K562 (cell line): Measurements from ENCODE around the gene PHYHIPL. TPM values are rescaled to one million over a fixed set of nuclear protein-coding genes. Genes with fewer than 3 reads are reported as not detected.
A peak's percentile ranks its signal among the peaks of the same experiment; 100 is the strongest.

Experiments used
- ATAC-seq: fragments of 200-7000 bp; cut with Tn5 transposase; 3 replicates; pipeline ENCODE4 v1.9.1; 2020; ENCODE audit warnings: moderate library complexity
- BruUV-seq: library from RNA; stranded (reverse); fragments of 400-500 nt; replicated peaks from 2 replicates; lab custom pipeline; 2021; lab: Mats Ljungman, UMichigan
- CTCF ChIA-PET: fragments of 300-600 bp; formaldehyde crosslinking; extraction: SDS; loops from one replicate; lab custom pipeline; 2021; ENCODE audit warnings: low intra/inter-chr PET ratio; lab: Yijun Ruan, JAX
- POLR2A ChIA-PET: fragments of 300-600, 350-650 bp; sonication (Branson Sonifier 250); formaldehyde crosslinking; extraction: SDS; loops from one replicate; lab custom pipeline; 2021; ENCODE audit warnings: antibody characterized with exemption, inconsistent platforms; lab: Yijun Ruan, JAX
- DNase-seq, 4 experiments: peaks; one replicate each; pipeline versions ENCODE4 v3.0.0 to v3.0.0-alpha.2; 2011 to 2018; ENCODE audit warnings: low spot score in 3 of 4, mixed read lengths in 3 of 4; ENCODE audit errors: extremely low read depth in 1 of 4
- FAIRE-seq: peaks from 2 replicates; lab custom pipeline; 2011; peaks lifted over from hg19 to GRCh38; lab: Jason Lieb, UNC
- H2AFZ ChIP-seq: 2 replicates; pipeline ENCODE4 v1.6.0; 2011; ENCODE audit warnings: low read depth, low read length, control low read depth, inconsistent platforms
- H3K27ac ChIP-seq: fragments of 200-600 bp; 3 replicates; pipeline ENCODE4 v1.8.0; 2011; ENCODE audit warnings: low read depth, mild to moderate bottlenecking, control low read depth, inconsistent platforms, low read length, moderate library complexity, mixed read lengths; ENCODE audit errors: extremely low read depth
- H3K27me3 ChIP-seq, 2 experiments: fragments of 300-600 bp in 1 of 2; 2 replicates in 1 of 2; 3 replicates in 1 of 2; pipeline versions ENCODE4 v1.6.0 to v1.8.0; 2011; ENCODE audit warnings: inconsistent platforms in 2 of 2, low read length in 2 of 2, mild to moderate bottlenecking in 1 of 2, mixed read lengths in 1 of 2, moderate library complexity in 1 of 2; ENCODE audit not compliant: control insufficient read depth in 2 of 2, insufficient read depth in 2 of 2
- H3K36me3 ChIP-seq: fragments of 300-600 bp; 3 replicates; pipeline ENCODE4 v1.8.0; 2011; ENCODE audit warnings: mild to moderate bottlenecking, low read length, inconsistent platforms; ENCODE audit not compliant: control insufficient read depth, insufficient read depth
- H3K4me1 ChIP-seq, 2 experiments: fragments of 200-600 bp in 1 of 2; replicated peaks in 1 of 2; 2 replicates in 1 of 2; 3 replicates in 1 of 2; pipeline versions ENCODE4 v1.5.1 to v1.8.0; 2011; ENCODE audit warnings: inconsistent platforms in 2 of 2, low read length in 2 of 2, mild to moderate bottlenecking in 1 of 2, mixed read lengths in 1 of 2, moderate library complexity in 1 of 2; ENCODE audit not compliant: control insufficient read depth in 2 of 2, insufficient read depth in 2 of 2
- H3K4me2 ChIP-seq: 2 replicates; pipeline ENCODE4 v1.6.1; 2011; ENCODE audit warnings: low read length, control low read depth, inconsistent platforms, mixed read lengths; ENCODE audit not compliant: insufficient read depth
- H3K4me3 ChIP-seq: fragments of 200-600 bp; sonication (generic), shearing (Covaris generic); 2 replicates; pipeline ENCODE4 v1.5.1; 2016; ENCODE audit warnings: control low read depth, inconsistent platforms
- H3K79me2 ChIP-seq: fragments of 200-600 bp; 3 replicates; pipeline ENCODE4 v1.8.0; 2011; ENCODE audit warnings: low read length, inconsistent platforms; ENCODE audit not compliant: control insufficient read depth, insufficient read depth
- H3K9ac ChIP-seq, 2 experiments: 2 replicates each; pipeline versions ENCODE4 v1.6.0 to v1.6.1; 2011; ENCODE audit warnings: low read depth in 2 of 2, low read length in 2 of 2, control low read depth in 1 of 2, inconsistent platforms in 1 of 2, mild to moderate bottlenecking in 1 of 2, mixed read lengths in 1 of 2; ENCODE audit not compliant: insufficient read depth in 1 of 2
- H3K9me1 ChIP-seq: one replicate; pipeline ENCODE4 v1.6.0; 2011; ENCODE audit warnings: inconsistent platforms, mild to moderate bottlenecking, low read length, moderate library complexity; ENCODE audit not compliant: control insufficient read depth, insufficient read depth
- H3K9me3 ChIP-seq: replicated peaks from 2 replicates; pipeline ENCODE4 v1.5.1; 2011; ENCODE audit warnings: low read depth, low read length, inconsistent platforms; ENCODE audit not compliant: control insufficient read depth, insufficient read depth
- H4K20me1 ChIP-seq: replicated peaks from 2 replicates; pipeline ENCODE4 v1.6.1; 2011; ENCODE audit warnings: low read length, inconsistent platforms, mixed read lengths; ENCODE audit not compliant: control insufficient read depth, insufficient read depth
- CHD2 ChIP-seq: IDR thresholded peaks from 2 replicates; pipeline ENCODE4 v1.6.1; 2011; ENCODE audit warnings: low read depth, low read length
- CTCF ChIP-seq, 3 experiments: IDR thresholded peaks in 2 of 3; conservative IDR thresholded peaks in 1 of 3; 2 replicates each; pipeline ENCODE4 v1.5.1; 2011 to 2012; ENCODE audit warnings: low read length in 3 of 3, mild to moderate bottlenecking in 3 of 3, control low read depth in 2 of 3, improper control_type of control experiment in 1 of 3, inconsistent platforms in 1 of 3, low read depth in 1 of 3, mixed read lengths in 1 of 3, moderate library complexity in 1 of 3; ENCODE audit not compliant: insufficient read depth in 2 of 3
- E2F4 ChIP-seq: sonication (generic); formaldehyde crosslinking; IDR thresholded peaks from 2 replicates; pipeline ENCODE4 v1.8.0; 2022; ENCODE audit warnings: mild to moderate bottlenecking, low read depth, missing genetic modification reagents
- ESRRA ChIP-seq: fragments of 450-650 bp; IDR thresholded peaks from 2 replicates; pipeline ENCODE4 v1.6.1; 2014; ENCODE audit warnings: low read depth, mild to moderate bottlenecking, moderate library complexity, borderline replicate concordance
- ETV5 ChIP-seq: sonication (generic); formaldehyde crosslinking; IDR thresholded peaks from 2 replicates; pipeline ENCODE4 v1.4.0; 2020; ENCODE audit warnings: low read depth, mild to moderate bottlenecking, missing genetic modification reagents
- FOXJ3 ChIP-seq: sonication (generic); formaldehyde crosslinking; IDR thresholded peaks from 2 replicates; pipeline ENCODE4 v1.4.0; 2020; ENCODE audit warnings: mild to moderate bottlenecking, missing genetic modification reagents
- HDGF ChIP-seq: fragments of 450-650 bp; IDR thresholded peaks from 2 replicates; pipeline ENCODE4 v1.6.1; 2016
- HEY1 ChIP-seq: fragments of 250-450 bp; sonication (Bioruptor Pico); IDR thresholded peaks from 2 replicates; pipeline ENCODE4 v1.5.0; 2020; ENCODE audit warnings: mild to moderate bottlenecking, moderate library complexity, borderline replicate concordance
- RAD21 ChIP-seq, 2 experiments: fragments of 250-450 bp in 1 of 2; fragments of 450-650 bp in 1 of 2; sonication (Bioruptor Pico) in 1 of 2; formaldehyde crosslinking in 1 of 2; IDR thresholded peaks in 1 of 2; conservative IDR thresholded peaks in 1 of 2; 2 replicates each; pipeline versions ENCODE4 v1.4.0 to v1.8.0; 2020 to 2022; ENCODE audit warnings: mild to moderate bottlenecking in 2 of 2, moderate library complexity in 1 of 2
- RBM15 ChIP-seq: fragments of 200-400 bp; formaldehyde crosslinking; IDR thresholded peaks from 2 replicates; pipeline ENCODE4 v1.6.1; 2018; ENCODE audit warnings: mild to moderate bottlenecking, low read length, moderate library complexity; ENCODE audit not compliant: insufficient read depth
- SMARCB1 ChIP-seq: IDR thresholded peaks from 2 replicates; pipeline ENCODE4 v1.6.1; 2011; ENCODE audit warnings: improper control_type of control experiment, low read depth; ENCODE audit not compliant: insufficient read length
- TCF15 ChIP-seq: fragments of 250-450 bp; sonication (Bioruptor Pico); IDR thresholded peaks from 2 replicates; pipeline ENCODE4 v1.8.0; 2022; ENCODE audit warnings: moderate library complexity, mild to moderate bottlenecking, inconsistent platforms
- THAP7 ChIP-seq: fragments of 250-450 bp; sonication (Bioruptor Pico); IDR thresholded peaks from 2 replicates; pipeline ENCODE4 v1.5.0; 2021
- ZBTB33 ChIP-seq: sonication (generic); formaldehyde crosslinking; IDR thresholded peaks from 2 replicates; pipeline ENCODE4 v1.8.1; 2023; ENCODE audit warnings: mild to moderate bottlenecking, missing genetic modification reagents
- ZBTB7A ChIP-seq: IDR thresholded peaks from 2 replicates; pipeline ENCODE4 v1.6.1; 2011; ENCODE audit warnings: low read depth, mild to moderate bottlenecking, low read length, moderate library complexity, borderline replicate concordance; ENCODE audit not compliant: control insufficient read depth
- ZNF384 ChIP-seq: IDR thresholded peaks from 2 replicates; pipeline ENCODE4 v1.6.1; 2012; ENCODE audit warnings: low read depth, low read length, improper control_type of control experiment
- in situ Hi-C: fragments of 300-500 bp; cut with MboI; formaldehyde crosslinking; loops from 4 replicates; pipeline ENCODE4 v1.15.0; 2018; ENCODE audit warnings: inconsistent platforms, mixed read lengths
- intact Hi-C: fragments of 100-400 bp; cut with micrococcal nuclease; formaldehyde crosslinking; loops from 2 replicates; pipeline ENCODE4 v1.14.2; 2022
- polyA plus RNA-seq, 8 experiments: library from polyadenylated mRNA; depleted of rRNA in 4 of 8; stranded (reverse) in 5 of 8; unstranded in 3 of 8; fragments of >200 nt; fragmentation: Nextera tagmentation in 2 of 8; fragmentation: Illumina TruSeq in 1 of 8; extraction: Ambion mirVana in 2 of 8; extraction: Trizol in 1 of 8; gene quantifications; 2 replicates each; pipeline versions ENCODE4 v1.2.1 to v1.2.3, GENCODE V29; 2011 to 2014; ENCODE audit warnings: inconsistent platforms in 1 of 8, missing spikeins in 1 of 8
- total RNA-seq, 7 experiments: library from RNA; depleted of rRNA in 6 of 7; stranded (reverse); fragments of >200 nt in 6 of 7; fragmentation: Illumina TruSeq in 2 of 7; extraction: Trizol in 2 of 7; gene quantifications; 2 replicates each; pipeline versions ENCODE4 v1.2.1 to v1.2.3, GENCODE V29; 2011 to 2021; ENCODE audit warnings: low replicate concordance in 1 of 7

PHYHIPL gene
- total and polyA plus RNA-seq, 9 of the 15 experiments (the other 6 are each of a cell fraction or from before 2014, with no cell fraction given): not detected

GRCh38 chr10:59234816-59235429 is 58.5 kb downstream of the PHYHIPL start:
- Histone ChIP-seq H3K9me3 (no peaks in the 10 kb centered on the region), H3K27me3 (no peaks in the 10 kb centered on the region), H3K36me3 (no peaks in the 10 kb centered on the region), H3K4me1 (no peaks in the 10 kb centered on the region), H3K27ac (no peak overlapping the region), H3K4me3 (no peak overlapping the region), H3K9me1 (no peaks in the 10 kb centered on the region), H3K79me2 (no peaks in the 10 kb centered on the region), H4K20me1 (no peaks in the 10 kb centered on the region), H3K4me2 (no peak overlapping the region), H3K9ac (no peak overlapping the region), H2AFZ (no peak overlapping the region)
- POLR2A ChIA-PET: no interaction called here
- peak; percentile 58 for FAIRE-seq
- CTCF ChIA-PET: interaction anchor here (0.7 kb wide), 1 partner anchor 350 kb away, joined by 5 read pairs; no protein-coding TSS in a partner anchor
- intact Hi-C loops: no loop called here
- ATAC-seq: no peak
- in situ Hi-C loops: no loop called here
- BruUV-seq: no TSS peak
- DNase-seq: peak in 1 of 4 experiments; percentile 8
- TF ChIP-seq ZNF384: 0 out of 2 replicates have a peak, but pooled peaks have one; percentile 38
- peak in 2 of 3 experiments; percentile 33 to 37; a peak in 2 of 6 replicates for TF ChIP-seq CTCF (IDR thresholded peaks at IDR 0.05 in 2 of 3, conservative IDR thresholded peaks at IDR 0.05 in 1 of 3; ENCODE audit: insufficient read depth in 2 of 3, low read depth in 1 of 3, low read length in 3 of 3)
- no peak for TF ChIP-seq TCF15 (CRISPR knock-in tag)
- no peak for TF ChIP-seq SMARCB1
- TF ChIP-seq ESRRA: no peak
- TF ChIP-seq ZBTB33 (CRISPR knock-in tag): no peak
- no peak for TF ChIP-seq CHD2
- TF ChIP-seq RAD21 (CRISPR knock-in tag; conservative IDR thresholded peaks at IDR 0.05 in 1 of 2, IDR thresholded peaks at IDR 0.05 in 1 of 2): peak in 1 of 2 experiments; percentile 28; a peak in 1 of 4 replicates
- TF ChIP-seq THAP7 (CRISPR knock-in tag): no peak
- no peak for TF ChIP-seq ZBTB7A
- TF ChIP-seq E2F4: no peak
- TF ChIP-seq HEY1 (CRISPR knock-in tag): no peak
- TF ChIP-seq FOXJ3 (CRISPR knock-in tag): no peak
- TF ChIP-seq ETV5 (CRISPR knock-in tag): no peak
- no peak for TF ChIP-seq HDGF
- no peak for TF ChIP-seq RBM15
